Measurements from ENCODE around the gene SMYD1. TPM values are rescaled to one million over a fixed set of nuclear protein-coding genes. Genes with fewer than 3 reads are reported as not detected.

Gene SMYD1
- total RNA-seq, 3 donors from 2014 or later (not counting 1 experiment from before 2014, with no cell fraction given), result not detected

GRCh38 chr2:88078643-88079172 lies 11.1 kb downstream of the SMYD1 start:
- Mint-ChIP-seq H3K27me3 (ENCODE audit: low read depth in 2 of 2) (peaks cover 10 to 14% of the 10 kb centered on the region in 2 donors), H3K4me1 (no peaks in the 10 kb centered on the region), H3K36me3 (no peaks in the 10 kb centered on the region), H3K9me3 (no peaks in the 10 kb centered on the region), H3K27ac (no peak overlapping the region), H3K4me3 (no peak overlapping the region)
- no peaks in the 10 kb centered on the region for H3K4me1 ChIP-seq (ENCODE audit: control insufficient read depth, insufficient read depth, low read length)
- intact Hi-C loops (cut with micrococcal nuclease), result no loop called here
- no peak overlapping the region for H3K27ac ChIP-seq (ENCODE audit: low read length)
- H3K4me3 ChIP-seq (ENCODE audit: low read length), result no peak overlapping the region
- no peak for TF ChIP-seq CTCF (IDR thresholded peaks at IDR 0.05)
- ATAC-seq (no peak), DNase-seq (no peak)
- no peaks in the 10 kb centered on the region for H3K9me3 ChIP-seq (ENCODE audit: control insufficient read depth, insufficient read depth, low read length)
- no peaks in the 10 kb centered on the region for H3K27me3 ChIP-seq (ENCODE audit: control insufficient read depth, insufficient read depth, low read length)
- WGBS (ENCODE audit: insufficient coverage), result 58% methylated on average over 3 of the region's 3 CpGs
- no peaks in the 10 kb centered on the region for H3K36me3 ChIP-seq (ENCODE audit: control insufficient read depth, insufficient read depth, low read length)

- ATAC-seq (no peak), DNase-seq (no peak)
- Histone ChIP-seq H3K27ac (ENCODE audit: low read length) (no peak overlapping the region), H3K4me1 (ENCODE audit: control insufficient read depth, insufficient read depth, low read length) (no peaks in the 10 kb centered on the region), H3K27me3 (ENCODE audit: control insufficient read depth, insufficient read depth, low read length) (no peaks in the 10 kb centered on the region), H3K36me3 (ENCODE audit: control insufficient read depth, insufficient read depth, low read length) (no peaks in the 10 kb centered on the region), H3K4me3 (ENCODE audit: low read length) (no peak overlapping the region), H3K9me3 (ENCODE audit: control insufficient read depth, insufficient read depth, low read length) (no peaks in the 10 kb centered on the region)
- peaks cover 0 to 10% of the 10 kb centered on the region in 2 donors for H3K27me3 Mint-ChIP-seq (ENCODE audit: low read depth in 2 of 2)
- TF ChIP-seq CTCF (IDR thresholded peaks at IDR 0.05), result no peak
- no peaks in the 10 kb centered on the region for H3K4me1 Mint-ChIP-seq
- no peaks in the 10 kb centered on the region for H3K9me3 Mint-ChIP-seq
- H3K4me3 Mint-ChIP-seq, result no peak overlapping the region
- intact Hi-C loops (cut with micrococcal nuclease), result no loop called here
- 95% methylated on average over 1 of the region's 2 CpGs for WGBS (ENCODE audit: insufficient coverage)
- H3K36me3 Mint-ChIP-seq, result no peaks in the 10 kb centered on the region
- H3K27ac Mint-ChIP-seq, result no peak overlapping the region
Measured at GRCh38 chr2:88080545-88080944, 12.9 kb downstream of the SMYD1 start.

- no peaks in the 10 kb centered on the region for H3K36me3 ChIP-seq (ENCODE audit: control insufficient read depth, insufficient read depth, low read length)
- no peak overlapping the region for H3K4me3 Mint-ChIP-seq
- no peaks in the 10 kb centered on the region for H3K4me1 Mint-ChIP-seq
- H3K27me3 Mint-ChIP-seq (ENCODE audit: low read depth in 2 of 2), result peaks cover 0 to 6% of the 10 kb centered on the region in 2 donors
- no peaks in the 10 kb centered on the region for H3K4me1 ChIP-seq (ENCODE audit: control insufficient read depth, insufficient read depth, low read length)
- H3K9me3 Mint-ChIP-seq, result no peaks in the 10 kb centered on the region
- no peak for TF ChIP-seq CTCF (IDR thresholded peaks at IDR 0.05)
- WGBS (ENCODE audit: insufficient coverage), result 83% methylated on average over 4 of the region's 4 CpGs
- DNase-seq, result no peak
- ATAC-seq, result peak in 1 of 3 donors; percentile 16
- intact Hi-C loops (cut with micrococcal nuclease), result no loop called here
- no peak overlapping the region for H3K27ac Mint-ChIP-seq
- no peak overlapping the region for H3K4me3 ChIP-seq (ENCODE audit: low read length)
- no peak overlapping the region for H3K27ac ChIP-seq (ENCODE audit: low read length)
- H3K9me3 ChIP-seq (ENCODE audit: control insufficient read depth, insufficient read depth, low read length), result no peaks in the 10 kb centered on the region
- no peaks in the 10 kb centered on the region for H3K27me3 ChIP-seq (ENCODE audit: control insufficient read depth, insufficient read depth, low read length)
- H3K36me3 Mint-ChIP-seq, result no peaks in the 10 kb centered on the region
Measured at GRCh38 chr2:88081924-88082608, 14.4 kb downstream of the SMYD1 start.

- Mint-ChIP-seq H3K9me3 (no peaks in the 10 kb centered on the region), H3K4me1 (no peaks in the 10 kb centered on the region), H3K27me3 (ENCODE audit: low read depth in 2 of 2) (peaks cover 0 to 6% of the 10 kb centered on the region in 2 donors), H3K27ac (no peak overlapping the region), H3K36me3 (no peaks in the 10 kb centered on the region), H3K4me3 (no peak overlapping the region)
- TF ChIP-seq CTCF (IDR thresholded peaks at IDR 0.05), result no peak
- Histone ChIP-seq H3K4me1 (ENCODE audit: control insufficient read depth, insufficient read depth, low read length) (no peaks in the 10 kb centered on the region), H3K36me3 (ENCODE audit: control insufficient read depth, insufficient read depth, low read length) (no peaks in the 10 kb centered on the region), H3K27me3 (ENCODE audit: control insufficient read depth, insufficient read depth, low read length) (no peaks in the 10 kb centered on the region), H3K9me3 (ENCODE audit: control insufficient read depth, insufficient read depth, low read length) (no peaks in the 10 kb centered on the region), H3K27ac (ENCODE audit: low read length) (no peak overlapping the region), H3K4me3 (ENCODE audit: low read length) (no peak overlapping the region)
- intact Hi-C loops (cut with micrococcal nuclease), result no loop called here
- ATAC-seq, result no peak
- no peak for DNase-seq
- no CpG with 5 or more reads among the region's 1 CpG for WGBS (ENCODE audit: insufficient coverage)
Measured at GRCh38 chr2:88082781-88083180, 15.2 kb downstream of the SMYD1 start.

Measured in natural killer cell (primary cell).